ENCODE measurements around the gene PAIP1.

DNA sequence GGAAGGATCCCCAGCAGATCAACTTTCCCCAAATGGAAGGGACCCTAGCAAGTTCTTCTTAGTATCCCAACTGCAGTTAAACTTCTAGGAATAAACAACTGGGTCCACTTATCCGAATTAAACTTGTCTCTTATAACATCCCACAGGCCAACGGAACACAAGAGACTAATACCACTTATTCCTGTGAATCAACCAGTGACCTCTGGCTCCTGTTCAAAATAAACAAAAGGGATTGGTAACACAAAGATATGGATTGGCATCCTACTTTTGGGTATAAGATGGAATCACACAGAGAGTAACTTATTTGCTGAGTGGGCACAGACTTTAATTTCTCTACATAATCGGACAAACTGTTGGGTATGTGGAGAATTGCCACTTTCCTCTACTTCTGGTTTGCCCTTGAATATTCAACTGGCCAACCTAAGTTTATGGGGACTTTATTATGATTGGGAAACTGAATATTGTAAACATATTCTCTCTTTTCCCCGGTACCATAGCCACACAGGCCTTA, 12.4 kb upstream of the PAIP1 start:
- TF ChIP-seq POLR2AphosphoS5 (IDR thresholded peaks at IDR 0.05; ENCODE audit: low read depth, low read length) (no peak), POLR2A (IDR thresholded peaks at IDR 0.05; ENCODE audit: low read depth, low read length) (no peak), TAF1 (IDR thresholded peaks at IDR 0.05; ENCODE audit: borderline replicate concordance, low read depth, low read length) (no peak)

Measured in GM12892 (cell line).